Subcutaneous abdominal adipose tissue (tissue), 5 donors: Measurements from ENCODE around the gene NAV2.
"Not testable (repeated sequence)": the region's sequence is repeated elsewhere in the genome, so short reads cannot be mapped to it uniquely, and the experiment has no call there.

ENCODE experiments used
- H3K27ac ChIP-seq: one replicate; pipeline ENCODE4 v1.7.0; 2013; ENCODE audit warnings: low read depth, mild to moderate bottlenecking, inconsistent platforms, low read length, moderate library complexity
- H3K27me3 ChIP-seq, 5 donors: one replicate each; pipeline ENCODE4 v1.7.0; 2013; ENCODE audit warnings: low read length in 5 of 5, inconsistent platforms in 1 of 5; ENCODE audit not compliant: control insufficient read depth in 5 of 5, insufficient read depth in 4 of 5
- H3K36me3 ChIP-seq, 5 donors: one replicate each; pipeline ENCODE4 v1.7.0; 2013; ENCODE audit warnings: low read length in 5 of 5; ENCODE audit not compliant: control insufficient read depth in 5 of 5, insufficient read depth in 5 of 5
- H3K4me1 ChIP-seq, 5 donors: one replicate each; pipeline ENCODE4 v1.7.0; 2013; ENCODE audit warnings: low read length in 5 of 5, mild to moderate bottlenecking in 3 of 5, moderate library complexity in 1 of 5; ENCODE audit not compliant: control insufficient read depth in 5 of 5, insufficient read depth in 5 of 5
- H3K4me3 ChIP-seq, 5 donors: one replicate each; pipeline ENCODE4 v1.7.0; 2013; ENCODE audit warnings: low read length in 5 of 5, low read depth in 1 of 5
- H3K9ac ChIP-seq, 5 donors: one replicate each; pipeline ENCODE4 v1.7.0; 2013; ENCODE audit warnings: low read length in 5 of 5, mild to moderate bottlenecking in 4 of 5, moderate library complexity in 3 of 5
- H3K9me3 ChIP-seq, 5 donors: one replicate each; pipeline ENCODE4 v1.7.0; 2013; ENCODE audit warnings: low read length in 5 of 5; ENCODE audit not compliant: control insufficient read depth in 5 of 5
- donor health status: healthy.
- donor health status: healthy.
- donor health status: healthy.
- donor health status: healthy.
- donor health status: healthy.

NAV2 gene

DNA sequence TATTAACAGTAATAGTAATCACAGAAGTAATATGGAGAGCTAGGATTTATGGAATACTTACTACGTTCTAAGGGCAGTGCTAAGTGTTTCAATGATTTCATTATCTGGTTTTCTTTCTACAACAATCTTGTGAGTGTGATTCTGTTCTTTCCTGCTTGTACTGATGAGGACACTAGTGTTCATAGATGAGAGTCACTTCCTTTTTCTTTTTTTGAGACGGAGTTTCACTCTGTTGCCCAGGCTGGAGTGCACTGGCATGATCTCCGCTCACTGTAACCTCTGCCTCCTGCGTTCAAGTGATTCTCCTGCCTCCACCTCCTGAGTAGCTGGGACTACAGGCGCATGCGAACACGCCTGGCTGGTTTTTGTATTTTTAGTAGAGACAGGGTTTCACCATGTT lies 366.2 kb downstream of the NAV2 start:
- Histone ChIP-seq H3K4me1 (peaks cover 0 to 8% (median 6%) of the 10 kb centered on the region in 5 donors), H3K27ac (no peak overlapping the region), H3K9me3 (no peaks in the 10 kb centered on the region), H3K36me3 (peaks cover 9 to 41% (median 12%) of the 10 kb centered on the region in 5 donors), H3K27me3 (no peaks in the 10 kb centered on the region), H3K4me3 (no peak overlapping the region), H3K9ac (no peak overlapping the region)

DNA sequence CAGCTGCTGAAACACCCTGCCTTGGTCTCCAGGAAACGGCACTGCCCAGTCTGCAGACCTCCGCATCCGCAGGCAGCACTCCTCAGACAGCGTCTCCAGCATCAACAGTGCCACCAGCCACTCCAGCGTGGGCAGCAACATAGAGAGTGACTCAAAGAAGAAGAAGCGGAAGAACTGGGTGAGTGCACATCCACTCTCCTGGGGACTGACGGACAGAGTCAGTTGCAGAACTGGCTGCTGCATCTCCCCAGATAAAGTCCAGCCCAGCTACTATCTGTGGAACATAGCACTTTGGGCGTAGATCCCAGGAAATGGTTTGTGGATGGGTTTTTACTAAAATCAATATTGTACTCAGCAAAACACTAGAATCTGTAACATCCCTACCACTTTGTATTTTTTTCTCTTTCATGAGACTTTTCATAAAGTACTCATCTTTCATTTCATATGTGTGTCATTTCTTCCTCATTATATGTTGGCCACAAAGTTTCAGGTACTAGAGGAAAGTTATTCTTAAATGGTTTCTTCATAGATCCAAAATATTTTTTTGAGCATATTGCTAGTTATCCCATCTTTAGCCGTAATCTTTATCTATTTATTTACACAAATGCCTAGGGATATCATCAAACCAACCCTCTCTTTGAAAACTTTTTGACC lies 367.5 kb downstream of the NAV2 start:
- no peak overlapping the region for H3K9ac ChIP-seq
- H3K4me1 ChIP-seq, result peaks cover 0 to 8% (median 6%) of the 10 kb centered on the region in 5 donors
- H3K9me3 ChIP-seq, result no peaks in the 10 kb centered on the region
- peaks cover 9 to 46% (median 15%) of the 10 kb centered on the region in 5 donors for H3K36me3 ChIP-seq
- H3K4me3 ChIP-seq, result no peak overlapping the region
- H3K27me3 ChIP-seq, result no peaks in the 10 kb centered on the region
- no peak overlapping the region for H3K27ac ChIP-seq

DNA sequence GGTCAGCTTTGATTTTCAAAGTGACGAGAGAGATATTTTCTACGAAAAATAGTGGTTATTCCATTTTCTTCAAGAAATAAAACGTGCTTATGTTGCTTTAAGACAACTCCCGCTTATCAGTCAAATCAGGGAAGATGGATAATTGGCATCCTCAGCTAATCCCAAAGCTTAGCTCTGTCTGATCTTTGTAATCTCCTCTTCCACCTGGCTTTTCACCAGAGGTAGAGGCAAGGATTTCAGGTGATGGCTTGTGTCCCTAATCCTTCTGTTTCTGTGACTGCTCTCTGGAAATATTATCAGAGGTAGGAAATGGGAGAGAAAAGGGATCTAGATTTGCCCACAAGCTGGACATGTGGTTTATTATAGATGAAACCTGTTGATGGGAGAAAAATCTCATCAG lies 368.7 kb downstream of the NAV2 start:
- Histone ChIP-seq H3K27ac (no peak overlapping the region), H3K4me3 (no peak overlapping the region), H3K36me3 (peaks cover 9 to 45% (median 21%) of the 10 kb centered on the region in 5 donors), H3K9ac (no peak overlapping the region), H3K9me3 (no peaks in the 10 kb centered on the region), H3K27me3 (no peaks in the 10 kb centered on the region), H3K4me1 (peaks cover 0 to 8% (median 6%) of the 10 kb centered on the region in 5 donors)

DNA sequence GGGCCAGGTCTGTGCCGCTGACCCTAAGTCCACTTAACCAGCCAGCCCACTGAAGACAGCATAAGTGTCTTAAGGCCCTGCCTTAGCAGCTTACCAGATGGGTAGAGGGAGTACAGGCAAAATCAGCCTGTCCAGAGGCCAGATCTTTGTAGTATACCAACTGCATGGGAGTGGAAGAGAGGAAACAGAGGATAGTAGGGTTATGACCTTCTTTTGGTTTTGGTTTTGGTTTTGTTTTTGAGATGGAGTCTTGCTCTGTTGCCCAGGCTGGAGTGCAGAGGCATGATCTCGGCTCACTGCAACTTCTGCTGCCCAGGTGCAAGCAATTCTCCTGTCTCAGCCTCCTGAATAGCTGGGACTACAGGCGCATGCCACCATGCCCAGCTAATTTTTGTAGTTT lies 371.2 kb downstream of the NAV2 start:
- H3K4me1 ChIP-seq, H3K9me3 ChIP-seq, H3K27ac ChIP-seq, H3K9ac ChIP-seq, H3K4me3 ChIP-seq, H3K27me3 ChIP-seq: not testable (repeated sequence)
- peaks cover 9 to 54% (median 24%) of the 10 kb centered on the region in 5 donors for H3K36me3 ChIP-seq

DNA sequence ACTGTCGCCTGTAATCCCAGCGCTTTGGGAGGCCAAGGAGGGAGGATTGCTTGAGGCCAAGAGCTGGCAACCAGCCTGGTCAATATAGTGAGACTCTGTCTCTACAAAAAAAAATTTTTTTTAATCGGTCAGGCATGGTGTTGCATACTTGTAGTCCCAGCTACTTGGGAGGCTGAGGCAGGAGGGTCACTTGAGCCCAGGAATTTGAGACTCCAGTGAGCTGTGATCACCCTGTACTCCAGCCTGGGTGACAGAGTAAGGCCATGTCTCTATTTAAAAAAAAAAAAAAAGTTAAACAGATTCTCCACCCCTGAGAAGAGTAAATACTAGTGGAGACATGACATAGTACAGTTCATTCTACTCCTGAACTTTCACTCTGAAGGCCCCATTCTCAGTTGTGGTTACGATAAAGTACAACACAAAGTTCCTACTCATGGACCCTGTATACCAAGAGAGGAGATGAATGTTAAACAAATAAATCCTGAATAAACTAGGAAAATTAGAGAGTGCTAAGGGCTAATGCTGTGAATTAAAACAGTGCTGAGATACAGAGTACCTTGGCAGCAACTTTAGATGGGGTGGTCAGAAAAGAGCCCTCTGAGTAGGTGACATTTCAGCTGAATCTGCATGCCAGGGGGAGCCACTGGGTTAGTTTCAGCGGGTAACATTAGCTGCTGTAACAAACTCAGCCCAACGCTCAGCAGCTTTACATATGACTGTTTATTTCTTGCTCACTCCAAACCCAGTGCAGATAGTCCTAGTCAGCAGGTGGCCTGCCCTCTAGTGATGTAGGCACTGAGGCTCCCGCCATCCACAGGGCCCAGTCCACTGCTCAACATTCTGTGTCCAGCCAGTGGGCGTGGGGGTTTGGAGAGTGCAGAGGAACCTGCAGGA lies 372.5 kb downstream of the NAV2 start:
- H3K9ac ChIP-seq, result no peak overlapping the region
- H3K4me3 ChIP-seq, result no peak overlapping the region
- no peaks in the 10 kb centered on the region for H3K4me1 ChIP-seq
- no peaks in the 10 kb centered on the region for H3K27me3 ChIP-seq
- no peaks in the 10 kb centered on the region for H3K9me3 ChIP-seq
- H3K27ac ChIP-seq, result no peak overlapping the region
- peaks cover 9 to 45% (median 19%) of the 10 kb centered on the region in 5 donors for H3K36me3 ChIP-seq

DNA sequence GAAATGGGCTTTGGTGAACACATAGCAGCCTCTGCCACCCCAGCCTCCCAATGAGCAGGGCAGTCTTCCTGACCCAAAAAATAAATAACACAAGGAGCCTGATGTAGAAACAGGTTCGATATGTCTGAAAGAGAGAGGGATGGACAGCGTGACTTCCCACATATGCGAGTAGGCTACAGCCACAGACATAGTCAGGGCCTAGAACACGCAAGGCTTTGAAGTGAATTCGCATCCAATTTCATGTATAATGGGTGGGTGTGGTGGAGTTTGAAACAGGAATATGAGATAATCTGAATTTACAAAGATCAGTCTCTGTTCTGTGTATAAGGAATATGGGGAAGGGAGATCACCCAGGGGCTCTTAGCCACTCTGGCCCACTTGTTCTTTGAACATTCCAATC lies 373.3 kb downstream of the NAV2 start:
- H3K4me3 ChIP-seq, result no peak overlapping the region
- no peak overlapping the region for H3K9ac ChIP-seq
- H3K9me3 ChIP-seq, result no peaks in the 10 kb centered on the region
- no peaks in the 10 kb centered on the region for H3K27me3 ChIP-seq
- H3K27ac ChIP-seq, result no peak overlapping the region
- H3K4me1 ChIP-seq, result no peaks in the 10 kb centered on the region
- H3K36me3 ChIP-seq, result peaks cover 8 to 45% (median 21%) of the 10 kb centered on the region in 5 donors

DNA sequence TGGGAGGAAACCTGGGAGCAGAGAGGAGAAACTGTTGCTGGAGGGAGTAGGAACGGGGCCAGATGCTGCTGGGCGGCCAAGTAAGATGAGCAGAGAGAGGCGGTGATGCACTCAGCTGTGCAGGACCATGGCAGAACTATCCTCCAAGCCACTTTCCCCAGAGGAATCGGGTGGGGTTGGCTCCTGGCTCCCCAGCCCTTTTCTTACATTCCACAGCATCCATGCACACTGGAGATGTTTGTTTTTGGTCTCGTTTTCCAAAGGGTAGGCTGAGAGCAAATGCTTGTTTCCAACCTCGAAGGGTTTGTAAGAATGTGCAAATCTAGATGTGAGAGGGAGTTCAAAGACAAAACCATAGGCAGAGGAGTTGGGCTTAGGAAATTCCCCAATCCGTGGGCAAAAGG lies 374.5 kb downstream of the NAV2 start:
- H3K27ac ChIP-seq, result no peak overlapping the region
- H3K9ac ChIP-seq, result no peak overlapping the region
- H3K9me3 ChIP-seq, result no peaks in the 10 kb centered on the region
- no peaks in the 10 kb centered on the region for H3K4me1 ChIP-seq
- no peak overlapping the region for H3K4me3 ChIP-seq
- no peaks in the 10 kb centered on the region for H3K27me3 ChIP-seq
- peaks cover 8 to 55% (median 30%) of the 10 kb centered on the region in 5 donors for H3K36me3 ChIP-seq

DNA sequence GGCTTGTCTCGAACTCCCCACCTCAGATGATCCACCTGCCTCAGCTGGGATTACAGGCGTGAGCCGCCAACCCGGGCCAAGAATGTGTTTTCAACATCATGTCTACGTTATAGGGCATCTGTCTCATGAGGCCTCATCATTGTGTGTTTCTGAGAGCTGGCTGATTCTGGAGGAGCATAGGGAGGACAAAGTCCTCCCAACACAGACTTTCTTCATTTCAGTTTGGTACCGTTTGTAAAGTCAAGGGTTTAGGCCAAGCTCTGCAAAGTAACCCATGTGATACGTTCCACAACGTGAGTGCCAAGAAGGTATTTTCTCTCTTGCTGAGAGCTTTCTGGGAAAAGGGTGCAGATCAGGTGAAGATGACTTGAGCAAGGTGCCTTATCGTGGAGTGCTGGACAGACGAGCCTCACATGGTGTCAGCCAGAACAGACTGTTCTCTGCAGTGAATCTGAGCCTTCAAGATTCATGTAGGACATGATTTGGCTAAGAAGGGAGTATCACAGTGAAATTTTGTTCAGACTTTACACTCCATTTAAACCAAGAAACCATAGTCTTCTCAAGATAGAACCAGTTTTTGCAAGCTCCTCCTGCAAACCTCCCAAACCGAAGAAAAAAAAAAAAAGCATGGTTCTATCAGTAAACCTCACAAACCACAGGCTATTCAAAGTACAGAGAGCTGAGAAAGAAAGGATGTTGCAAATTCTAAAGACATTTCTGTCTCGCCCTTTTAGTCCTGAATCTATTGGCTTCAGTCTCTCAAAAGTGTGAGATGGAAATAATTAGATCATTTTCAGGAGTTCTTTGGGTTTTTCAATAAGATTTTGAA lies 376.0 kb downstream of the NAV2 start:
- H3K27me3 ChIP-seq, result no peaks in the 10 kb centered on the region
- H3K9ac ChIP-seq, result no peak overlapping the region
- H3K9me3 ChIP-seq, result no peaks in the 10 kb centered on the region
- no peak overlapping the region for H3K27ac ChIP-seq
- H3K36me3 ChIP-seq, result peaks cover 9 to 60% (median 41%) of the 10 kb centered on the region in 5 donors
- no peaks in the 10 kb centered on the region for H3K4me1 ChIP-seq
- no peak overlapping the region for H3K4me3 ChIP-seq

DNA sequence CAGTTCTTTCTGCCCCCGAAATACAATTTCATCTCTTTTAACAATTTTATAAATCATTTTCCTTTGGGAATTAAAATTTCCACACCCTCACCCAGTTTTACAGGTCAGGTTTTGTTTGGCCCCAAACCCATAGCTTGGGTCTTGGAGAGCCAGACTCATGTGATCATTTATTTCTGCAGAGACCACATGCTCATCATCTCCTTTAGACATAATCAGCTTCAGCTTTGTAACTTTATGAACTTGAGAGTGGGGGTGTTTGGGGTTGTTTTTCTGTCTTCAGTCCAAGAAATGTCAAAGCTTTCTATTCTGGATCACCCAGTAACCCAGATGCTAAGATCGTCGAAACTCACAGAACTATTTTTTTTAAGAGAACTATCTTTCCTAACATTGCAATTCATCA lies 376.7 kb downstream of the NAV2 start:
- no peaks in the 10 kb centered on the region for H3K4me1 ChIP-seq
- no peaks in the 10 kb centered on the region for H3K27me3 ChIP-seq
- no peak overlapping the region for H3K9ac ChIP-seq
- H3K9me3 ChIP-seq, result no peaks in the 10 kb centered on the region
- H3K27ac ChIP-seq, result no peak overlapping the region
- peaks cover 9 to 53% (median 36%) of the 10 kb centered on the region in 5 donors for H3K36me3 ChIP-seq
- H3K4me3 ChIP-seq, result no peak overlapping the region
